T-helper 1 cell (primary cell): ENCODE results near the gene HID1.
"Not testable (repeated sequence)": the region's sequence is repeated elsewhere in the genome, so short reads cannot be mapped to it uniquely, and the experiment has no call there.

Experiments used
- DNase-seq, 5 donors: peaks; one replicate each; pipeline ENCODE4 v3.0.0-alpha.2; 2012 to 2020

The HID1 gene

DNA sequence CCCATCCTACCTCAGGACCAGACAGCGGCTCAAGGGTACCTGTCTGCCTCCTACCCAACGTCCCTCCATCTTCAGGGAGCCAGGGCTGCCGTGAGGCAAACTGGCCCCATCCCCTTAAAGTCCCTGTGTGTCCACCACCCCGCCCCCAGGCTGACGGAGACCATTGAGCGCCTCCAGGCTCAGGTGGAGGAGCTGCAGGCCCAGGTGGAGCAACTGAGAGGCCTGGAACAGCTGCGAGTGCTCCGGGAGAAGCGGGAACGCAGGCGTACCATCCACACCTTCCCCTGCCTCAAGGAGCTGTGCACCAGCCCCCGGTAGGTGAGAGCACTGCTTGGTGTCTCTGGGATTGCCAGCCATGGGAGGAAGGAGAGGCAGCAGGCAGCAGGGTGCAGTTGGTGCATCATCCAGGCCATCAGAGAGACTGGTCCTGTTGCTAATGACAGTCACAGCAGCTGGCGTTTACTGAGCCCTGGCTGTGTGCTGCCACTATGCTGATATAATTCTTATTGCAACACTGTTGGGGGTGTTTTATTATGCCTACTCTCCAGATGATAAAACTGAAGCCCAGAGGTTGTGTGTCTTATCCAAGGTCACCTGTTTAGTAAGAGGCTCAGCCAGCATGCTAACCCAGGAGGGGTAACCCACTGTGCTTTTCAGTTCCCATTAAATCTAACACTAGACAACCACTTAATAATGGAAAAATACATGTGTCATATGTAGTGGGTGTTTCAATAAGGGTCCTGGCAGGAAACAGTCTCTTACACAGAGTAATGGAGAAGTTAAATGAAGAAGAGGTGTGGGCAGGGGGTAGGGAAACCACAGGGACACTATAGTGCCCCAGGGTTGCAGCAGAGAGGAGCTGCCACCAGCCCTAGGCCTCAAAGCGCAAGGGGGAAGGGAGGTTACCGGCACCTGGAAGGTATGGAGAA, 29.6 kb upstream of the HID1 start:
- no peak for DNase-seq

DNA sequence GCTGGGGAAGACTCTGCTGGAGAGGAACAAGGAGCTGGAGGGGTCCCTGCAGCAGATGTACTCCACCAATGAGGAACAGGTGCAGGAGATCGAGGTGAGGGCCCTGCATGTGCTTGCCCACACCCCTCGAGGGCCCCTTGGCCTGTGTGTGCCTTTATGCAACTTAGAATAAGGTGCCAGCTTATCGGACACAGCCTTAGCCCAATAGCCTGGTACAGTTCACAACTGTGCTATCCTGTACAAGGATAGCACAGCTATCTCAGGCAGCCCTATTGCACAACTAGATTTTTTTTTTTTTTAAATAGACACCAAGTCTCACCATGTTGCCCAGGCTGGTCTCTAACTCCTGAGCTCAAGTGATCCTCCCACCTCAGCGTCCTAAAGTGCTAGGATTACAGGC, 27.0 kb upstream of the HID1 start:
- DNase-seq: no peak

DNA sequence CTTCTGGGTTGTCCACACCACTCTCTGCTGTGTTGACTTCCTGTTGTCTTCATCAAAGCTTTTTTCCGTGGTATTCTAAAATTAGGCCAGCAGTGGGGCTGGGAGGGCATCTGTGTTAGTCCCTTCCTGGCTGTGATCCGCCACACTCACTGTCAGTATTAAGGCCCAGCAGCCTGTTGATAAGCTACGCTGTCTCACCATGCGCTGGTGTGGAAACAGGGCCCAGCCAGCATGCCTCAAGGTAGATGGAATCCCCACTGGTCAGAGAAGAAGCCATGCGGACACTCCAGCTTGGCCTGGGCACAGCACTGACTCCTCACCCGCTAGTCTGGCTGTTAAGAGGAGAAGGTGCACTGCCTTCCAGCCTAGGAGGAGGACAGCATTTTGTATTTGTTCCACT, 26.2 kb upstream of the HID1 start:
- DNase-seq: no peak

DNA sequence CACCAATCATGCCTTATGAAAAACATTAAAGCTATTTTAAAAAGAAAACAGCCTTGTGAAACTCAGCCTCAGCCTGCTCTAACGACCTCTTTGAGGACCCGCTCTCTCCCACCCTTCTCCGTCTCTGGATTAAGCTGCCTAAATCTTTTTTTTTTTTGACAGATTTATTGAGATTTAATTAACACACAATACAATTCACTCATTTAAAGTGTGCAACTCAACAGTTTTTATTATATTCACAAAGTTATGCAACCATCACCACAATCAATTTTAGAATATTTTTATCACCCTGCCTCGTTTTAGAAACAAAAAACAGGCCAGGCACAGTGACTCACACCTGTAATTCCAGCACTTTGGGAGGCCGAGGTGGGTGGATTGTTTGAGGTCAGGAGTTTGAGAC, 23.3 kb upstream of the HID1 start:
- DNase-seq: no peak

DNA sequence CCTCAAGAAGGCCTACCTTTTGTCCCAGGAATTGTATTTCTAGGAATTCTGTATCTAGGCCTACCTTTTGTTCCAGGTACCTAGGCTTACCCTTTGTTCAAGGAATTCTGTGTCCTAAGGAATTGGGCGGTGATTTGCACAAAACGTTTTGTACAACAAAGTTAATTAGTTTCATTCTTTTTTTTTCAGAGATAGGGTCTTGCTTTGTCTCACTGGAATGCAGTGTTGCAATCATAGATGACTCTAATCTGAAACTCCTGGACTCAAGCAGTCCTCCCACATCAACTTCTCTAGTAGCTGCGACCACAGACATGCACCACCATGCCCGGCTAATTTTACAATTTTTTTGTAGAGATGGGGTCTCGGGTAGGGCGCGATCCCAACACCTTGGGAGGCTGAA, 21.9 kb upstream of the HID1 start:
- DNase-seq: no peak

DNA sequence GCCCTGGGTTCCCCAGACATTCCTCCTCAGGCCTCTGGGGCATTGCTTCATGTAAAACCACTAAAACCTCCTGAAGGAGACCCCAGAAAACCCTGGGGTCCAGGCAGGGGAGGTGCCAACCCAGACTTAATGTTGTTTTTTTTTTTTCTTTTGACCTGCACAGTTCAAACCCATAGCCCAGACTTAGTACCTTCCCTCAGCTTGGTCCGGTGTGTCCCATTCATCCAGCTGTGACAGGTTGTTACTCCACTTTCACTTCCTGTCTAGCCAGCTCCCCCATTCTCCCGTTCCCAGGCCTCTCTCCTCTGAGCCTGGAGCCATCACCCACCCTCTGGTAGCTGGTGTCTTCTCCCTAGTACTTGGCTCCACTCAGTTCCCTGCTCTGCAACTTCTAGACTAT, 19.7 kb upstream of the HID1 start:
- no peak for DNase-seq

DNA sequence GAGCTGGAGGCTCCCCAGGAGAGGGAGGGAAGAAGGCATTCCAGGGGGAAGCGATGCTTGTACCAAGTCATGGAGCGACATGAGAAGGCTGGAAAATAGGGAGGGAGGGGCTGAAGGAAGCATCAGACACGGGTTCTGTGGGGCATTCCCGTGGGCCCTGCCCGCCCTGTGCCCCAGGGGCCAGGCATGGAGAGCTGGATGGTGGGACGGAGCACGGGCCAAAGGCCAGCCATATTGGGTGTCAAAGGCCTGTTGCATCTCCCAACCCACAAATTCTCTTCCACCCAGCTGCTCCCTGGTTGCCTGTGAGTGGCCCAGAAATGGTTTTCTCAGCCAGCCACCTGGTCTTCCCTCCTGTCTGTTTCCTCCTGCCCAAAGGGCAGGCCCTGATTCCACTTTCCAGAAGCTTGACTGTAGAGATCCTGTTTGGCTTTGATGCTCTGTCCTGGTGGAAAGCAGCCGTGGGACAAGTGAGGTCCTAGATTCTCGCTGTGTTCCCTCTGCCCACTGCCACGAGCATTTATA, 18.1 kb upstream of the HID1 start:
- no peak for DNase-seq

DNA sequence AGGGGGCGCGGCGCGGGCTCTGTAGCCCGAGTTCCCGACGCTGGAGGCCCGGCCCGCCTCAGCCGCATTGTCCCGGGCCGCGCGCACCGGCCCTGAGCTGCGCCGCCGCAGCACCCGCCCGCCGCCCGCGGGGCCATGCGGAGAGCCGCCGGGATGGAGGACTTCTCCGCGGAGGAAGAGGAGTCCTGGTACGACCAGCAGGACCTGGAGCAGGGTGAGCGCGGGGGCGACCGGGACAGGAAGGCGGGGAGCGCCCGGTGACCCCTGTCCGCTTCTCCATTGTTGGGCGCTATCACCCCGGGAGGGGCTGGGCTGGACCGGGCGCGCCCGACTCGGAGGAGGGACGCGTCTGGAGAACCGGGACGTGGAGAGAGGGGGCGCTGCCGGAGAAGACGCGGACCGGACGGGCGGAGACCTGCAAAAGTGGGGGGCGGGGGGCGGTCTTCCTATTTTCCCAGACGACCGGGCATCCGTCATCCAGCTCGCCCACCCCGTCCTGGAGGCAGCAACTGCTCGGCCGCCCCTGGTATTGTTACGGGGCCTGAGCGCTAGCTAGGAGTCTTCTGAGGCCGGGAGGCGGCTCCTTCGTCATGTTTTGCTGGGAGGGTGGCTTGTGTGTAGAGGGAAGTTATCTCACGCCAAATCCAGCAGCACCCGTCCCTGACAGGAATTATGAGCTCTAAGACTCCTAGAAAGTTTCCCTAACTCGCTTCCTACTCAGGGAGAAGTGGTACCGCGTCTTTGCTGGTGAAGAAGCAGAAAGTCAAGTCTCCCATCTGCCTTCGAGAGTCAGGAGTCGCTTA, 15.6 kb upstream of the HID1 start:
- peak in 2 of 5 donors; percentile 17 to 18 for DNase-seq

DNA sequence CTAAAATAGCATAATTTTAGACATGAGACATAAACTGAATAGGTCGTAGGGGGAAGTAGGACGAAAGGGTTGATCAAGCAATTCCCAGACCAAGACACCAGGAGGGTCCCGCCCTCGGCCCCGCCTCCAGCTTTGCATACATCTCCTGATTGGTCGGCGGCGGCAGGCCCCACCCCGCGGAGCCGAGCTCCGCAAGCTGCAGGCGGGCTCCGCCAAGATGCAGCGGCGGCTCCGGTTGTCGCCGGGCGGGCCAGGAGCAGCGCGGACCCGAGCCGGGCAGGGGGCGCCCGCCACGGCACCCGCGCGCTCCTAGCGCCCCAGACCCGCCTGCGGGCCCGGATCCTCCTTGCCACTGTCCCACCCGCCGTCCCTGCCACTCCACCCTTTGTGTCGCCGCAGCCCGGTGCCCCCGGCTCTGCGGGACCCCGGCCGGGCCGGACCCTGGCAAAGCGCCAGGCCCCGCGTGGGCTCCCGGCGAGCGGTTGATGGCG, 14.9 kb upstream of the HID1 start, which contains the start of gene CDR2L:
Gene CDR2L (plus strand): TSS at position 215 of the 491 bp plus-strand sequence. CDS start 412 bp downstream, outside the sequence.
- peak; percentile 83 to 92 (median 89) for DNase-seq

DNA sequence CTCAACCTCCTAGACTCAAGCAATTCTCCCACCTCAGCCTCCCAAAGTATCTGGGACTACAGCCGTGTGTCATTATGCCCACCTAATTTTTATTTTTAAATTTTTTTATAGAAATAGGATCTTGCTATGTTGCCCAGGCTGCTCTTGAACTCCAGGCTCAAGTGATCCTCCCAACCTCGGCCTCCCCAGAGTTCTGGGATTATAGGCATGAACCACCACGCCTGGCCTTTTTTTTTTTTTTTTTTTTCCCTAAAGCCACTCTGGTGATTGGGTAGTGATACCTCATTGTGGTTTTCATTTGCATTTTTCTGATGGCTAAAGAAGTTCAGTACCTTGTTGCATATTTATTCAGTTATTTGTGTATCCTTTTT, 13.6 kb upstream of the HID1 start:
- no peak for DNase-seq

DNA sequence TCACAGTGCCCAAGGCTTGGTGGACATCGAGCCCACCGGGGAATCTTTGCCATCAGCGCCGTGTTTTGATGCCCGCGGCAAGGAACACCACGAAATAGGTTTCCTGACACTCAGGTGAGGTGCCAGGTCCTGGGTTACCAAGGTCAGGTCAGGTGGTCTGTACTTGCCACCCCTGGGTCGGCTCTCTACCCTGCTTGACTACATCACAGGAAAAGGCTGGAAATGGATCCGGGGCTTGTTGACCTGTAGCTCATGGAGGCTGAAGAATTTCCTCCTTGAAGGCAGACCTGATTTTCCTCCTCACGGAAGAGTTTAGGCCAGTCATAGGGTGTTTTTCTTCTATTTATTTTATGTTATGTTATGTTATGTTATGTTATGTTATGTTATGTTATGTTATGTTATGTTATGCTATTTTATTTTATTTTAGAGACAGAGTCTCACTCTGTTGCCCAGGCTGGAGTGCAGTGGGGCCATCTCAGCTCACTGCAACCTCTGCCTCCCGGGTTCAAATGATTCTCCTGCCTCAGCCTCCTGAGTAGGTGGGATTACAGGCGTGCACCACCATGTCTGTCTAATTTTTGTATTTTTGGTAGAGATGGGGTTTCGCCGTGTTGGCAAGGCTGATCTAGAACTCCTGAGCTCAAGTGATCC, 10.2 kb upstream of the HID1 start:
- DNase-seq: not testable (repeated sequence)

DNA sequence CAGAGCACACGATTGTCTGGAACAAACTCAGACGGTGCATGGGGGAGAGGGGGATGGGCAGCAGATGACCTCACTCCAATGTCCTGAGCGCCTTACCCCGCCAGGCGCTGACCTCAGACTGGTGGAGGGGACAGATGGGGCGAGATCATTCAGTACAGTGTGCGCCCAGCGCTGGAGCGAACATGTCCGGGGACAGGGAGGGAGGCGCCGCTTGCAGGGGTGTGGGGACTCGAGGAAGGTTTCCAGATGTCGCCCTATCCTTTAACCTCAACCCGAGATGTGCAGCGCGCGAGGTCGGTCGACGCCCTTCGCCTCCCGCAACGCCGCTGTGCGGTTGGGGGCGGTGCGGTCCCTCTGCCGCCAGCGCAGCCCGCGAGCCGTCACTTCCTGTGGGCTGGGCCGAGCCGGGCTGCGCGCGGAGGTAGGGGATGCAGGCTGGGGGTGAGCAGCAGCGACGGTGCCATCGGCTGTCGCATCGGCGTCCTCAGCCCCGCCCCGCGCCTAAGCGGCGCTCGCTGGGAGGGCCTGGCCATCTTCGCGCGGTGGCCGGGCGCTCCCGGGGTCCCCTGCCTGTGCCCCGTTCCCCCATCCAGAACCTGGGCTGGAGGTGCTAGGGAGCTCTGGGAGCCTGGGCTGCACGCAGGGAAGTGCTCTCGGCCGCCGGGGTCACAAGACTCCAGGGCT, 9.6 kb upstream of the HID1 start:
- DNase-seq: peak; percentile 70 to 87 (median 78)

DNA sequence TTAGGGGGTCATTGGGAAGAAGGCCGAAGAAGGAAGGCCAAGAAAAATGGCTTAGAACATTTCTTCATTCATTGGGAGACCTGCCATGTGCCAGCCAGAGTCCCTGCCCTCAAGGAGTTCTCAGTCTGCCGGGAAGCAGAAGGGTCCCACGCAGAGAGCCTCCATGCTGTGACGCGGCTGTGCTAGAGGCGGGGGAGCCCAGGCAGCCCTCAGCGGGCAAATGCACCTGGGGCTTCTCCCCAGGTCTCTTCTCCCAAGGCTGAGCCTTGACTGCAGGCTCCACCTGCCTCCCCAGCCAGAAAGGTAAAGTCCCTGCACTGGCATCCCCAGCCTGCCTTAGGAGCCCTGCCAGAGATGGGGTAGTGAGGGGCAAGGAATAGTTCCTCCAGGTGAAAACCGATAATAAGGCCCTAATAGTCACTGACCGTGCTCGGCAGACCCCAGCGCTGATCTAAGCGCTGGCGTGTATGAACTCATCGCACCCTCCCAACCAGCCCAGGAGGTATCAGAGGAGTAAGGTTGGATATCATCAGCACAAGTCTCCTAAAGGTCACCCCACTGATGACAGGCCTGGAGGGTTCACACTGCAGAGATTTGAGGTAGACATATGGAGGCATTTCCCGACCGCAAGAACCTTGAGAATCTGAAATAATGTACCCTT, 8.9 kb upstream of the HID1 start:
- no peak for DNase-seq

DNA sequence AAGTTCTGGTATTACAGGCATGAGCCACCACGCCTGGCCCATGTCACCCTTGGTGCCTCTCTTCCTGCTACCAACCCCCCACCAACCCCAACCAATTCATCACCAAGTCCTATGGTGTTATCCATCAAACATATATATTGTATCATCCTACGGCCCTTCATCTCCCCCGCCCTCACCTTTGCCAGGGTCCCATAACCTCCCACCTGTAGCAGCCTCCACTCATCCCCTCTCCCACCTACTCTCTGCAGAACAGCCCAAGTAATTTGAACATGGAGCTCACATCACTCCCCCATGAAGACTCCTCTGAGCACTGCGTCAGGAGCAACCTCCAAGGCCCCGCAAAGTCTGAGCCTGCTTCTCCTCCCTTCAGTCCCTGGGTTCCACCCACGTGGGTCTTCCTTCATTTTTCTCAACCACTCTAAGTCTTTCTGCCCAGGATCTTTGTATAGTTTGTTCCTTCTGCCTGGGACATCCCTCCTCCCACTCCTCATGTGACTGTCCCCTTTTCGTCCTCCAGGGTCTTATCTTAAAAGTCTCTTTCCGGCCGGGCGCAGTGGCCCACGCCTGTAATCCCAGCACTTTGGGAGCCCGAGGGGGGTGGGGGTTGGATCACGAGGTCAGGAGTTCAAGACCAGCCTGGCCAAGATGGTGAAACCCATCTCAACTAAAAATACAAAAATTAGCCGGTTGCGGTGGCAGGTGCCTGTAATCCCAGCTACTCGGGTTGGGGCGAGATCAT, 7.0 kb upstream of the HID1 start:
- no peak for DNase-seq

DNA sequence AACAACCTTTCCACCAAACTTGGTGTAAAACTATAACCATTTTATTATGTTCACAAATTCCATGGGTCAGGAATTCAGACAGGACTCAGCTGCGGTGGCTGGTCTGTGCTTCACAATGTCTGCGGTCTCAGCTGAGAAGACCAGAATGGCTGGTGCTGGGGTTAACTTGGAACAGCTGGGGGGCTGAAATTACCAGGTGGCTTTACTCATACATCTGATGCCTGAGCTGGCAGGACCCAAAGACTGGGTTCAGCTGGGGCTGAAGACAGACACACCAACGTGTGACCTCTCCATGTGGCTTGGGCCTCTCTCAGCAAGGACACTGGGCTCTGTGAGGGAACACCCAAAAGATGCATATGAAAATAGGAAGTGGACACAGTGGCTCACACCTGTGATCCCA, 5.7 kb upstream of the HID1 start:
- no peak for DNase-seq

DNA sequence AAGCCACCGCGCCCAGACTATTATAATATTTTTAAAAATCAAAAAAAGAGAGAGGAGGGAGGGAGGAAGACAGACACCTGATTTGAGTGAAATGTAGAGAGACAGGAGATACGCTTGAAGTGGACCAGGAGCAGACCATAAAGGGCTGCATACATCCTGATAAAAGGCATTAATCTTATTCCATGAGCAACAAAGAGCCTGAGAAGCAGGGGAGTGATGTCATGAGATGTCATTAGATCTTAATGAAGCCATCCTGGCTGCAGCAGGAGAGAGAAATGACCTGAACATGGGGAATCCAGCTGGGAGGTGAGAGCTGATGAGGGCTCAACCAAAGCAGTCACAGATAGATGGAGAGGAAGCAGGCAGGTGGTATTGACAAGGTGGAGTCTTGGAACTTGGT, 5.2 kb upstream of the HID1 start:
- DNase-seq: no peak

DNA sequence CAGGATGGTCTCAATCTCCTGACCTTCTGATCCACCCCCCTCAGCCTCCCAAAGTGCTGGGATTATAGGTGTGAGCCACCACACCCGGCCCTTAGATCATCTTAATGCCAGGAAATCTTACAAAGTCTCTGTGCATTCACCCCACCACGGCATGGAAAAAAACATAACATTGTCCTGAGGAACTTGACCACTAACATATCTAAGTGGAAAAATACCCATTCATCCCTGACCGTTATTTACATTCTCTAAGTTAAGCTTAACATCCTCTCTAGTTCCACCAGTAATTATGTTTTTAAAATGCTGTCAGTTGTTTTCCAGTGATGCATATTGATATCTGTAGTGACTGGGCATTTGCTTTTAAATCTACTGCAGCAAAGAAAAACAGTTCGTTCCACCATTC, 3.4 kb upstream of the HID1 start:
- DNase-seq: no peak

DNA sequence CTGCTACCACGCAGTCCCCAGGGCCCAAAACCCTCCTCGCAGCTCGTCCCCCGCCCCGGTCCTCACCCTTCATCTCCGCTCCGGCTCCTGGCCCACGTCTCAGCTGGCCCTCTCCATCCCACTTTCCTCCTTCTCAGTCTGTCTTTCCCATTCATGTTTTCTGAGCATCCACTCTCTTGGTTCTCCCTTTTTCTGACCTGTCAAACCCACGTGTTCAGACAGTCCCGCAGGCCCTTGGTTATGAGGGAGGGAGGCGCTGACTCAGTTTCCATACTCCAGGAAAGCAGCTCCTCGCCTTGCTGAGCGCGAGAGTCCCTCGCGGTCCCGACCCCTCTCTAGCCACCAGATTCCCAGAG, 392 bp upstream of the HID1 start:
- no peak for DNase-seq

DNA sequence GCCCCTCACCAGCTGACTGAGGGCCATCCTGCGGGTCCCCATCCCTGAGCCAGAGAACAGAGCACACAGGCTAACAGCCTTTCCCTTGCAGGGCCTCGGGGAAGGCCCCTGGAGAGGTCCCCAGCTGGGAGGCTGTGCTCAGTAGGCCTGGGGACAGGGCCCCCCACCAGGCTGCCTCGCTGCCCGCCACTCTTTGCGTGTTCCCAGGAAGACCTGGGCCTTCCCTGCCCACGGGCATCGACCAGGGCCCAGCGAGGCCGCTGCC, 785 bp downstream of the HID1 start:
- DNase-seq: no peak

DNA sequence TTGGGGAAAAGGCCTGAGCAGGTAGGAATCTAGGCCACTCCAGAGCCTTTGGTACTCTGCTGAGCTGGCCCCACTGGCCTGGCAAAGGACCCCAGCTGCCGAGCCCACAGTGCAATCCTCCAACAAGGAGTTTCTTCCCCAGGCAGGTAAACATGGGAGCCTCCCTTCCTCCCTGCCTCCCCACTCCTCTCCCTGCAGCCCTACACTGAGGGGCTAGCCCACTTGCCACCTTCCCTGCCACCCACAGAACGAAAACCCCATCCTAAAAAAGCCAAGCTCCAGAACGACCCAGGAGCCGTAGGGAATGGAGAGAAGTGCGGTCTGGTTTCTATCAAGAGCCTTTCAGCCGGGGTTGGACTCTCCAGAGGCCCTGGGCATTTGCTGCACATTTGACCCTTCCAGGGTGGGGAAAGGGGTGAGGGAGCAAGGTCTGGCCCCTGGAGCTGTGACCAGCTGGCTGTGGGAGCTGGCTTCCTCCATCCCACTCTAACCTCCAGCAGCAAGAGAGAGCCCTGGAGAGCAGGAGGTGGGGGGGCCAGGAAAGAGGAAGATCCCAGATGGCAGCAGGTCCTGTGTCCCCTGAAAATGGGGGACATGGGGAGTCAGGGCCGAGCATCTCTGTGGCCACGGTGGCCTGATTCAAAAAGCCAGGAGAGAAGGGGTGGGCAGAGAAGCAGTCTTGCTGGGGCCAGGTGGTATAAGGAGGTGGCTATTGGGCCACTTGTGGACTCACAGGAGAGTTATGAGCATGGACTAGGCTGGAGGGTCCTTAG, 1.3 kb downstream of the HID1 start:
- no peak for DNase-seq

DNA sequence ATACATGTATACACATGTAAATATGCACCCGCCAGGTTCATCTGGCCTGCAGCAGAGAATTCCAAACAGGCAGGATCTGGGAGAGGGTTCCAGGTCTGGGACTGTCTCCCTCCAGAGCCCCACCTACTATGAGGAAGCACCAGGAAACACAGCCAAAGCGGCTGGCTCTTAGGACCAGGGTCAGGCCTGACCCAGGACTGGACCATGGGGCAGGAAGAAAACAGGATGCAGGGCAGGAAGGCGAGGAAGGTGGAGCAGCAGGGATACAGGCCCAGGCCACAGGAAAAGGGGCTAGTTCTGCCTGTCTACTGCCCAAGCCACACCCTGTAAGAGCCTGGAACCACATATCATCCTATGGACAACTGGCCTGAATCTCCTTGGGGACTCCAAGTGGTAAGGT, 2.2 kb downstream of the HID1 start:
- DNase-seq: no peak
